Measurements from ENCODE around the gene SLC17A2.
A peak's percentile ranks its signal among the peaks of the same experiment; 100 is the strongest.

SLC17A2 gene, protein sequence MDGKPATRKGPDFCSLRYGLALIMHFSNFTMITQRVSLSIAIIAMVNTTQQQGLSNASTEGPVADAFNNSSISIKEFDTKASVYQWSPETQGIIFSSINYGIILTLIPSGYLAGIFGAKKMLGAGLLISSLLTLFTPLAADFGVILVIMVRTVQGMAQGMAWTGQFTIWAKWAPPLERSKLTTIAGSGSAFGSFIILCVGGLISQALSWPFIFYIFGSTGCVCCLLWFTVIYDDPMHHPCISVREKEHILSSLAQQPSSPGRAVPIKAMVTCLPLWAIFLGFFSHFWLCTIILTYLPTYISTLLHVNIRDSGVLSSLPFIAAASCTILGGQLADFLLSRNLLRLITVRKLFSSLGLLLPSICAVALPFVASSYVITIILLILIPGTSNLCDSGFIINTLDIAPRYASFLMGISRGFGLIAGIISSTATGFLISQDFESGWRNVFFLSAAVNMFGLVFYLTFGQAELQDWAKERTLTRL

GRCh38 chr6:25930532-25931410 is at the start of gene SLC17A2:
Gene SLC17A2, minus strand, starts transcription at chr6:25930691. Its CDS starts 4,895 bp downstream, at chr6:25925796.
- no peak for DNase-seq

GRCh38 chr6:25975923-25976560 is 45.6 kb upstream of the SLC17A2 start:
- DNase-seq = no peak

DNA sequence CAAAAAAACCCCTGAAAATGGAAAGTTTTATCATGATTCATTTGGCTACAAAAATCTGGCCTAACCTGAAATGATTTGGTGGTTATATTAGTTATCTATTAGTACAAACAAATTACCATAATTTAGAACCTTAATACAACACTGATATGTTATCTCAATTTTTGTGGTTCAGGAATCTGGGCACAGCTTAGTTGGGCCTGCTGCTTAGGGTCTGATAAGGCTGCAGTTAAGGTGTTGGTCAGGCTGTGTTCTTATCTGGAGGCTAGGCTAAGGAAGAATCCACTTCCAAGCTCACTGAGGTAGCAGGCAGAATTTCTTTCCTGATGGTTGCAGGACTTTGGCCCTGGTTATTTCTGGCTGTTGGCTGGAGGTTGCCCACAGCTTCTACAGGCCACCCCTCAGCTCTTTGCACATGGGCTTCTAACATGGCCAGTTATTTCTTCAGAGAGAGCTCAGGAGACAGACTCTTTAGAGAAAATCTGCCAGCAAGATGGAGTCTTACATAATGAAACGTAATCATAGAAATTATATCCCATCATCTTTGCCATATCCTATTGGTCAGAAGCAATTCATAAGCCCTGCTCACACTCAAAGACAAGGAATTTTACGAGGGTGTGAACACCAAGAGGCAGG is 43.5 kb upstream of the SLC17A2 start:
- DNase-seq = no peak

- no peak for DNase-seq
Observed at GRCh38 chr6:25972902-25973301, 42.4 kb upstream of the SLC17A2 start.

GRCh38 chr6:25972128-25972527 is 41.6 kb upstream of the SLC17A2 start:
- DNase-seq = no peak

DNA sequence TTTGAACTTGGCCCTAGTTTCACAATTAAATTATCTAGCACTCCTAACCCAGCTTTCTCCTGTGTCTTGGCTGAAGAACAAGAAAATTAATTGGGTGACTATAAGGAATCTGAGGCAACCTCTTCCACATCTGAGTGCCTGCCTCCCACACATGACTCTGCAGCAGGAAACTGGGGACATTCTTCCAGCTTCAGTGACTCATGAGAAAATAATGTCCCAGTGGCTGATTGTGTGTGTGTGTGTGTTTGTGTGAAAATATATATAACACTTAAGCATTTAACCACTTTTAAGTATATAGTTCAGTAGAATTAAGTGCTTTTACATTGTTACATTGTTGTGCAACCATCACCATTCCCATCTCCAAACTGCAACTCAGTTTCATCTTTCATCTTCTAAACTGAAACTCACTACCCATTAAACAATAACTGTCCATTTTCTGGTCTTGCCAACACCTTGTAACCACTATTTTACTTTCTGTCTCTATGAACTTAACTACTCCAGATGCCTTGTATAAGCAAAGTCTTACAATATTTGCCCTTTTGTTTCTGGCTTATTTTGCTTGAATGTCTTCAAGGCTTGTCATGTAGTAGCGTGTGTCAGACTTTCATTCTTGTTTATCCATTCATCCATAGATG is 40.8 kb upstream of the SLC17A2 start:
- no peak for DNase-seq

DNA sequence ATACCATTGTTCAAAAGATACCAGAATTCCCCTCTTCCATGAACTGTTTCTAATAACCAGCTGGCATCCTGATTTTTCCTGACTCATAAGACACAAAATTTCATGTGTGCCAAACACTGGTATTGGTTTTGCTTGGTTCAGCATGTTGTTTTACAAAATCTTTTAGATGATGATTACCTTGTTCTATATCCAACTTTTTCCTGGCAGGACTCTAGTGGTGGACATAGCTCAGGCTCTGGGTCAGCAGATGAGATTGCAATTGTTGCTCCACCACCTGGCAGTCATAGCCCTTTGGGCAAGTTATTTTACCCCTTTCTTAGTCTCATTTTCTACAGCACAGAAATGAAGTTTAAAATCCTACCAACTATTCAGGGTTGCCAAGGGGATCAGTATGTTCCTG is 38.3 kb upstream of the SLC17A2 start:
- DNase-seq = no peak

GRCh38 chr6:25966711-25967110 is 36.2 kb upstream of the SLC17A2 start:
- DNase-seq = no peak

- no peak for DNase-seq
Observed at GRCh38 chr6:25965058-25965457, 34.6 kb upstream of the SLC17A2 start.

DNA sequence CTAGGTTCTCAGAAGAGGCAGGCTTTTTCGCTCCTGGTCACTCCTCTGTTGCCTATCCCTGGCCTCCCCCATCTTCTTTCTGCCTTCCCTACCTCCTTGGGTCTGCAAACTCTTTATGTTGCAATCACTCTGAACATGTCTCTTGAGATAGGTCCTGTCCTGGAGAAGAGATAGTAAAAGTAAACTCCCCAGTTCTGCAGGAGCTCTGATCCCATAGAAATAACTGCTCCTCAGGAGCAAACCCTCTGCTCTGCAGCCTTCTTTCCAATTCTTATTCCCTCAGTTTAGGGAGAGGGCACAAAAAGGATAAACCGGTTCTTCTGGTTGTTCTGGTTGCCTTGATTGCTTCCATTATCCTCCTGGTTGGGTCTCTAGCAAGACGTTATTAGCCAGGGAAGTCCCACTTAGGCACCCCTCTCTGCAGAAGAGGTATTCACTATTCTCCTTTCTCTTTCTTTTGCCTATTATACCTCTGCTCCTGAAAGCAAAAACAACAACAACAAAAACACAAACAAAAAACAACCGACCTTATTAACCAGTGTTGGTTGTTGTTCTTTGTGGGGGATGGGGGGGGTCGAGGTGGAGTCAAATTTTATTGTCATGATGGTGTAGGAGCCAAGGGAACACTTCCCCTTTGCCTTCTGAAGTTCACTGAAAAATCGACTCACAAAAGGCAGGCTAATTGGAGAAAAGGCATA is 33.1 kb upstream of the SLC17A2 start:
- peak; percentile 66 for DNase-seq

- DNase-seq = peak; percentile 51
Observed at GRCh38 chr6:25962149-25963127, 31.9 kb upstream of the SLC17A2 start, which contains the start of gene TRIM38. Gene TRIM38, plus strand, starts transcription at chr6:25962802. Its CDS starts 3,721 bp downstream, at chr6:25966523.

DNA sequence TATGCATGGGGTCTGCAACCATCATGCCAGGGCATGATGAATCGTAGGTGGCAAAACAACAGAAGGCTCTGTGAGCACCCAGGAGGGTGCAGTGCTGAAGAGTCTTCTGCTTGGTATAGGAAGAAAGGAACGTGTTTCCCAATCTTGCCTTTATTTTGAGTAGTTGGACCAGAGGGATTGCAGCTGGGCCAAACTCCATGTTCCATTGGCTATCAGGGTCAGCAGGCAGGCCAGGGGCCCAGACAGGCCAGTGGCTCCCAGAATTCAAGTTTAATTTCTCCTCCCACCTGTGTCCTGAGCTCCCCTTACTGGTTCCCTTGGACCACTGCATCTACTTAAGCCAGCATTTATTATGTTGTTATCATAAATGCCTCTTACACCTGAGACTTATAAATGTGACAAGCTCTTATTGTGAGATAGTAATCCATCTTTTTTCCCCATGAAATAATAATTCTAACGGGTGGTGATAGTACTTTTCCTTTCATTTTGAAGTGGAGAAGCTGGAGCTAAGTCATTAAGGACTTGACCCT is 31.2 kb upstream of the SLC17A2 start:
- DNase-seq = no peak

DNA sequence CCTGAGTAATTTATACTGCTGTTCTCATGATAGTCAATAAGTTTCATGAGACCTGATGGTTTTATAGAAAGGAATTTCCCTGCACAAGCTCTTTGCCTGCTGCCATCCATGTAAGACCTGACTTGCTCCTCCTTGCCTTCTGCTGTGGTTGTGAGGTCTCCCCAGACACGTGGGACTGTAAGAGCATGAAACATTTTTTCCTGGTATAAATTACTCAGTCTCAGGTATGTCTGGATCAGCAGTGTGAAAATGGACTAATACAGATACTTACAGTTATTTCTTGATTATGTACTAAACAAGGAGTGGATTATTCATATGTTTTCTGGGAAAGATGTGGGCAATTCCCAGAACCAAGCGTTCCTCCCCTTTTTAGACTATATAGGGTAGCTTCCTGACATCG is 30.2 kb upstream of the SLC17A2 start:
- no peak for DNase-seq

- no peak for DNase-seq
Observed at GRCh38 chr6:25959890-25960536, 29.5 kb upstream of the SLC17A2 start.

GRCh38 chr6:25958700-25959162 is 28.2 kb upstream of the SLC17A2 start:
- no peak for DNase-seq

- no peak for DNase-seq
Observed at GRCh38 chr6:25956226-25956625, 25.7 kb upstream of the SLC17A2 start.

GRCh38 chr6:25954756-25955155 is 24.3 kb upstream of the SLC17A2 start:
- DNase-seq = no peak

- DNase-seq = no peak
Observed at GRCh38 chr6:25953733-25954132, 23.2 kb upstream of the SLC17A2 start.

GRCh38 chr6:25952535-25952934 is 22.0 kb upstream of the SLC17A2 start:
- DNase-seq = no peak
